ENCODE measurements around the gene UBE2N.

- TF ChIP-seq, protein P1, sequence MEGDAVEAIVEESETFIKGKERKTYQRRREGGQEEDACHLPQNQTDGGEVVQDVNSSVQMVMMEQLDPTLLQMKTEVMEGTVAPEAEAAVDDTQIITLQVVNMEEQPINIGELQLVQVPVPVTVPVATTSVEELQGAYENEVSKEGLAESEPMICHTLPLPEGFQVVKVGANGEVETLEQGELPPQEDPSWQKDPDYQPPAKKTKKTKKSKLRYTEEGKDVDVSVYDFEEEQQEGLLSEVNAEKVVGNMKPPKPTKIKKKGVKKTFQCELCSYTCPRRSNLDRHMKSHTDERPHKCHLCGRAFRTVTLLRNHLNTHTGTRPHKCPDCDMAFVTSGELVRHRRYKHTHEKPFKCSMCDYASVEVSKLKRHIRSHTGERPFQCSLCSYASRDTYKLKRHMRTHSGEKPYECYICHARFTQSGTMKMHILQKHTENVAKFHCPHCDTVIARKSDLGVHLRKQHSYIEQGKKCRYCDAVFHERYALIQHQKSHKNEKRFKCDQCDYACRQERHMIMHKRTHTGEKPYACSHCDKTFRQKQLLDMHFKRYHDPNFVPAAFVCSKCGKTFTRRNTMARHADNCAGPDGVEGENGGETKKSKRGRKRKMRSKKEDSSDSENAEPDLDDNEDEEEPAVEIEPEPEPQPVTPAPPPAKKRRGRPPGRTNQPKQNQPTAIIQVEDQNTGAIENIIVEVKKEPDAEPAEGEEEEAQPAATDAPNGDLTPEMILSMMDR (IDR thresholded peaks at IDR 0.05; ENCODE audit: extremely low read depth in 1 of 2, insufficient read depth in 1 of 2, low read depth in 1 of 2, low read length in 2 of 2) = no peak
- no peak for TF ChIP-seq POLR2A (IDR thresholded peaks at IDR 0.05; ENCODE audit: low read depth, low read length)
- no peak for TF ChIP-seq EZH2 (IDR thresholded peaks at IDR 0.05; ENCODE audit: borderline replicate concordance, low read depth, low read length, severe bottlenecking)
- no peak for TF ChIP-seq MAX (IDR thresholded peaks at IDR 0.05; ENCODE audit: insufficient read depth, insufficient read length)
- TF ChIP-seq POLR2AphosphoS5 (IDR thresholded peaks at IDR 0.05; ENCODE audit: insufficient read depth, low read depth, low read length) = no peak
Observed at GRCh38 chr12:93460902-93461301, 19.2 kb upstream of the UBE2N start.

All from endothelial cell of umbilical vein (primary cell).